Urinary bladder (tissue), 4 donors: ENCODE data around the gene PRG3. TPM values are rescaled to one million over a fixed set of nuclear protein-coding genes. Genes with fewer than 3 reads are reported as not detected.

Experiments
- DNase-seq: peaks from one replicate; pipeline ENCODE4 v3.0.0-alpha.2; 2015; ENCODE audit errors: extremely low spot score
- H3K27ac ChIP-seq: one replicate; pipeline ENCODE4 v1.5.1; 2013; ENCODE audit warnings: low read depth, mild to moderate bottlenecking, moderate library complexity
- H3K36me3 ChIP-seq: one replicate; pipeline ENCODE4 v1.6.1; 2013; ENCODE audit warnings: mild to moderate bottlenecking, moderate library complexity; ENCODE audit not compliant: insufficient read depth
- H3K4me1 ChIP-seq: one replicate; pipeline ENCODE4 v1.6.1; 2013; ENCODE audit warnings: mild to moderate bottlenecking, moderate library complexity; ENCODE audit not compliant: insufficient read depth
- H3K4me3 ChIP-seq: one replicate; pipeline ENCODE4 v1.5.1; 2013; ENCODE audit warnings: low read depth, low read length
- WGBS: extraction: QIAGEN DNeasy Blood & Tissue Kit; methylation state at CpG from one replicate; pipeline ENCODE4 v1.1.7; 2013; 5-methylcytosine and 5-hydroxymethylcytosine counted together
- polyA plus RNA-seq: library from polyadenylated mRNA; stranded (reverse); fragments of 200-250 nt; gene quantifications from one replicate; pipeline ENCODE4 v1.2.3, GENCODE V29; 2013
- total RNA-seq: library from RNA; depleted of rRNA; stranded (reverse); fragments of >200 nt; gene quantifications from one replicate; pipeline ENCODE4 v1.2.3, GENCODE V29; 2014
- donor health status: healthy with polysubstance abuse.
- donor health status: healthy.

The PRG3 gene
- total RNA-seq (not detected), polyA plus RNA-seq (not detected)

DNA sequence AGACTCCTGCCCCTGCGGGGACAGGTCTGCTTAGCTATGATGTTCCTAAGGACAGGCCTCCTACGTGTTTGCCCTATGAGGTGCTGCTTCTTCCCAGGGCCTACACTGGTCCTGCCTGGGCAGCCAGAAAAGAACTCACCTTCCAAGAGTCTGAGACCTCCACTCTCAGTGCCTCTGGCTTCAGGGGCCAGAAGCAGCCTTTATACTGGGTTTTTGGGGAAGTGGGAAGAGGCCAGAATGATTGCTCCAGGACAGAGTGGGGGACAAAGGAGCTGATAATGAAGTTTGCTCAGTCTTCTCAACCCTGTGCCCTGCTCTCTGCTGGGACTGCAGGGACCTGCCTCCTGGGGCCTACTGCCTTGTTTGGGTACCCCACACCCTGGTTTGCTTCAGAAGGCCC is at the start of gene PRG3:
TSS of gene PRG3 (minus strand) at position 176 of the 400 bp plus-strand sequence. CDS start 442 bp downstream, outside the sequence.
- H3K36me3 ChIP-seq: no peaks in the 10 kb centered on the region
- no peak for DNase-seq
- WGBS: 81% methylated on average over 2 of the region's 2 CpGs
- H3K4me3 ChIP-seq: no peak within 1 kb of the TSS
- no peak within 1 kb of the TSS for H3K27ac ChIP-seq
- no peaks in the 10 kb centered on the region for H3K4me1 ChIP-seq

DNA sequence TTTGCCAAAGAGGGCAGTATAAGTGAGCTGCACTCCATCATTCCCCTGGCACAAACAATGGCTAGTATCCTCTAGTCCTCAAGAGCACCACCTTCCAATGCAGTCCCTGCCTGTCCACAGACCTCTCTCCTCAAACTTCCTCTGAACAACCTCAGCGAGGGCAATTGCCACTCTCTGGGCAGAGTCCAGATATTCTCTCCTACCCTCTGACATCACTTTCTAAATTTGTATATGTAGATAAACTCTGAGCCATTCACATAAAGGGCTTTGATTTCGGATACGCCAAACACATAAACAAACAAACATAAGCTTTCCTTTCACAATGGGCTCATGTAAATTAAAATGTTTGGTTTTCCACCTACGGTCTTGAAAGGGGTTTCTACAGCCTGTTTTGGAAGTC is 49.0 kb upstream of the PRG3 start:
- DNase-seq: no peak
- no peak overlapping the region for H3K27ac ChIP-seq
- H3K36me3 ChIP-seq: no peaks in the 10 kb centered on the region
- WGBS: 56% methylated on average over 4 of the region's 4 CpGs
- H3K4me1 ChIP-seq: peaks cover 2% of the 10 kb centered on the region
- no peak overlapping the region for H3K4me3 ChIP-seq

- H3K27ac ChIP-seq: no peak overlapping the region
- WGBS: 92% methylated on average over 5 of the region's 5 CpGs
- no peak for DNase-seq
- peaks cover 2% of the 10 kb centered on the region for H3K4me1 ChIP-seq
- no peaks in the 10 kb centered on the region for H3K36me3 ChIP-seq
- H3K4me3 ChIP-seq: no peak overlapping the region
Measured at GRCh38 chr11:57428643-57429042, 47.7 kb upstream of the PRG3 start.

- 37% methylated on average over 8 of the region's 8 CpGs for WGBS
- Histone ChIP-seq H3K36me3 (no peaks in the 10 kb centered on the region), H3K4me3 (no peak overlapping the region), H3K27ac (peak overlapping the region; percentile 97), H3K4me1 (peaks cover 2% of the 10 kb centered on the region)
- no peak for DNase-seq
Measured at GRCh38 chr11:57427727-57428082, 46.8 kb upstream of the PRG3 start.

DNA sequence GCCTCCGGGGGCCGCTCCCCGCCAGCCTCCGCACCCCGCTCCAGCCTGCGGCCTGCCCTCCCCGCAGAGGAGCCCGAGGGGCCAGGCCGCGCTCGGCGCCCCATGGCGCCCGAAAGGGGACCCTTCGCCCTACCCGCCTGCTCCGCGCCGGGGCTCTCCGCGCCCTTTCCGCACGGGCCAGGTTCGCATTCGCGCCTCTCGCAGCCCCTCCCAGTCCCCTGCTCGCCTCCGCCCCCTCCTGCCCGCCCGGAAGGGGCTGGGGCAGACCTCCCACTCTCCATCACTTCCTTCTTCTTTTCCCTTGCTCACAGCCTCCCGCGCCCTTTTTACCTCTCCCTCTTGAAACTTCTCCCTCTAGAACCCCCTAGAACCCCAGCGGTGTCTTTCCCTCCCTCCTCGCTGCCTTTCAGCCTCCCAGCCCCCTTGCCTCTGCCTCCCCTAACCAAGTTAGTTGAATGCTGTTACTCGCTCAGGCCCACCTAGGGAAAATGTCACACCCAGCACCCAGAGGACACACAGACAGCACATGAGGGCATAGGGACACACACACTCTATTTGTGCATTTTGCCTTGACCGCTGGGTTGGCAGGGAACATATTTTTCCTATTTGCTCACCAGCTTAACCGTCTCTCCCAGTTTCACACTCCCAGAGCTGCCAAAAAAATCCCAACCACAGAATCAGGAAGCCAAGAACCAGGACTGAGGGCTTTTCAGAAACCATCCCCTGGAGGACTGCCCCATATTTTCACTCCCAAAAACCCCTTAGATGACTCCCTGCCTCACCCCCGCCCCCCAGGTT is 46.2 kb upstream of the PRG3 start, which contains the start of gene SLC43A3:
TSS of gene SLC43A3 (minus strand) at position 193 of the 798 bp plus-strand sequence. CDS start 949 bp downstream, outside the sequence.
- no peaks in the 10 kb centered on the region for H3K36me3 ChIP-seq
- no peak for DNase-seq
- peak within 1 kb of the TSS; percentile 97 for H3K27ac ChIP-seq
- H3K4me3 ChIP-seq: peak within 1 kb of the TSS; percentile 45
- peaks cover 2% of the 10 kb centered on the region for H3K4me1 ChIP-seq
- 5% methylated on average over 39 of the region's 39 CpGs for WGBS

- no peak for DNase-seq
- 19% methylated on average over 16 of the region's 16 CpGs for WGBS
- H3K36me3 ChIP-seq: no peaks in the 10 kb centered on the region
- H3K4me3 ChIP-seq: peak overlapping the region; percentile 45
- H3K4me1 ChIP-seq: peaks cover 2% of the 10 kb centered on the region
- peak overlapping the region; percentile 97 for H3K27ac ChIP-seq
Measured at GRCh38 chr11:57426439-57426928, 45.5 kb upstream of the PRG3 start.

DNA sequence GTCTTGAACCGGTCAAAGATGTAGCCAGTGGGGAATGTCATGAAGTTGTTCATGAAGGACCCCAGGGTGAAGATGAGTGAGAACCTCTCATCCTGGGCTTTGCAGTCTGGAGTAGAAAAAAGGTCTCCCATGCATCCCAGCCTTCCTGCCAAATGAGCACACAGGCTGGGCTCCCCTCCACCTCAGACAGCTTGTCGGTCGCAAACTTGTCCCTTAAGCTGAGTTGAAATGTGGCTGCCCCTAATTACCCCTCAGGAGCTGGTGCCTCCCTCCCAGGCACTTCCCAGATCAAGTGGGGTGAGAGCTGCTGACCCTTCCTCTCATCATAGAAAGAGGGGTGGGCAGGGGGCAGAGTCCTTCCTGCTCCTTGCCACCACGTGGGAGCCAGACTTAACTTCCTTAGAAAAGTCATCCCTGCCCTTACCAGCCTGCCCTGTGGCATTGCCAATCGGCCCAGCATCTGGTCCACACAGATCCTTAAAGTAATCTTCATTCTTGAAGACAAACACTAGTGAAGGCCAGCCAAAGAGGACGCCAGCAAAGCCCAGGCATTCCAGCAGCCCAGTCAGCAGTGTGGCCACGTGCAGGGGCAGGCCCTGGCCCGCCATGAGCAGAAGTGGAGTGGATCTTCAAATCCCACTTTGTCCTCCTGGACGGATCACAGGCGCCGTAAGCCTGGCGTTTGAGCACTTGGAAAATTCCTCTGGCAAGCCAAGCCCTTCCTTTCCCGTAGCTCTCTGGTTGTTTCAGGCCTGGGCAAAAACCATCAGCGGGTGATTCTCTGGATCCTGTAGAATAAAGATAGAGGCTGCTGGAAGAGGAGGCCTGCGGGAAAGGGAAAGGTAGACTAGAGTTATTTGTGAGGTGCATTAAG is 44.9 kb upstream of the PRG3 start:
- Histone ChIP-seq H3K36me3 (no peaks in the 10 kb centered on the region), H3K4me3 (peak overlapping the region; percentile 45), H3K27ac (peak overlapping the region; percentile 97), H3K4me1 (peaks cover 2% of the 10 kb centered on the region)
- DNase-seq: no peak
- 33% methylated on average over 15 of the region's 15 CpGs for WGBS

DNA sequence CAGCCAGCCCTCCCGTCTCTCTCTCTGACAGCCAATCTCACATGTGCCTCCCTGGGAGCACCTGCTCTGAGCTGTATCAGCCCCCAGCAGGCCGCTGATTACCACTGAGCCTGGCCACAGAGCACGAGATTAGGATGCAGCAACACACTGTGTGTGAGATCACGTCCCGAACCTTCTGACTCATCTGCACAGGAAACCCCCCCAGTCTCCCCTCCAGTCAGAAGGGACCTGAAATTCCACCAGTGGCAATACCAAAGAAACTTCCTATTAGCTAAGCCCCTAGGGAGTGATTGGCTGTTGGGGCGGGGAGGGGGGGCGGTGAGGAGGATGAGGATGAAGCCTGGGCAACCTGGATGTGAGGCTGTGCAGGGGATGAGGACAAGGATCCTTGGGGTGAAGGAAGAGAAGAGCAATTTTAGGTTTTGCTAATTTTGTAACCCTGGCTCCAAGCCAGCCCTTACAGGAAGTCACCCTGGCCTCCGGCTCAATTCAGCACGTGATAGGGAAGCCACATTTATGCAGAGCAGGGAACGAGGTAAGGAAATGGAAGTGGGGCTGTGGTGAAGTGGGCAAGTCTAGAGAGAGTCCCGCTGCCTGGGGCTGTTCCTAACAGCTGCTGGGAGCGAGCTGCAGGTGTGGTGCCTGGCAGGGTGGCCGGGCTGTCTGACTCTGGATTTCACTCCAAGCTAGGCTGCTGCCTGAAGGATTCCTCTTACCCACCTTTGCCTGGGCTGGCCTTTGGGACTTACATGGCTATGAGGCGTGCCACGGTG is 44.0 kb upstream of the PRG3 start:
- no peak for DNase-seq
- Histone ChIP-seq H3K4me1 (peaks cover 2% of the 10 kb centered on the region), H3K36me3 (no peaks in the 10 kb centered on the region), H3K27ac (no peak overlapping the region), H3K4me3 (no peak overlapping the region)
- WGBS: 55% methylated on average over 15 of the region's 15 CpGs

GRCh38 chr11:57424137-57424791 is 43.3 kb upstream of the PRG3 start:
- H3K27ac ChIP-seq: no peak overlapping the region
- H3K36me3 ChIP-seq: no peaks in the 10 kb centered on the region
- 85% methylated on average over 9 of the region's 9 CpGs for WGBS
- no peak overlapping the region for H3K4me3 ChIP-seq
- H3K4me1 ChIP-seq: peaks cover 2% of the 10 kb centered on the region
- DNase-seq: no peak

- DNase-seq: no peak
- Histone ChIP-seq H3K27ac (no peak overlapping the region), H3K4me3 (no peak overlapping the region), H3K36me3 (no peaks in the 10 kb centered on the region), H3K4me1 (peaks cover 2% of the 10 kb centered on the region)
- WGBS: 84% methylated on average over 4 of the region's 4 CpGs
Measured at GRCh38 chr11:57422669-57423068, 41.7 kb upstream of the PRG3 start.

GRCh38 chr11:57421805-57422204 is 40.9 kb upstream of the PRG3 start:
- DNase-seq: no peak
- no peaks in the 10 kb centered on the region for H3K36me3 ChIP-seq
- no peak overlapping the region for H3K4me3 ChIP-seq
- no peak overlapping the region for H3K27ac ChIP-seq
- peaks cover 2% of the 10 kb centered on the region for H3K4me1 ChIP-seq

DNA sequence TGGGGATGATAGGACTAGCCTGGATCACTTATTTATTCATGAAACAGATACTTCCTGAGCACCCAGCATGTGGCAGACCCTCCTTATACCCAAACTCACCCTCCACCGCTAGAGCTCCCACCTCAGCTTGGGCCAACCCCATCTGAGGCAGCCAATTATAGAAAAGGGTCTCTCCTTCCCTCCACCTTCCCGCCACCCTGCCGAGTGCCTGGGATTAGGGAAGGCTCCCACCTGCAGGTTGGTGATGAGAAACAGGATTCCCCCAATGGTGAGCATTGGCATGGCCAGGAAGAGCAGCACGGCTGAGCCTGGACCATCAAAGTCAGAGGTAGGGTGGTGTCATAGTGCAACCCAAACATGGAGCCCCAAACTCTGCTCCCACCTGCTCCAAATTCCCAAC is 40.1 kb upstream of the PRG3 start:
- H3K4me3 ChIP-seq: no peak overlapping the region
- no peak overlapping the region for H3K27ac ChIP-seq
- WGBS: 92% methylated on average over 4 of the region's 4 CpGs
- H3K4me1 ChIP-seq: no peaks in the 10 kb centered on the region
- DNase-seq: no peak
- peaks cover 2% of the 10 kb centered on the region for H3K36me3 ChIP-seq

DNA sequence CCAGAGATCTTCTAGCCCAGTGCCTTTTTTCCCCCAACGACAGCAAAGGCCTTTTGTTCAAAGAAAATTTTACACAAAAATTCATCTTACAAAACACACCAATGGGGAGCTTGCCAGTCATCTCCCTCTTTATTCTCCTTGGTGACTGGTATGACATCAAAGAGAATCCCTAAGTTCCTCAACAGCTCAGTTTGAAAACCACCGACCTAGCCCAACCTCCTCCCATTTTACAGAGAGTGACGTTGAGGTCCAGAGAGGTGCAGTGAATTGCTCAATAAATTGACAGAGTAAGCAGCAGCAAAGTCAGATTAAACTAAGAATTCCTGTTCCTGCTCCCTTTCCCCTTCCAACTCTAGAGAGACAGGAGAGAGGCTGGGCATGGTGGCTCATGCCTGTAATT is 38.2 kb upstream of the PRG3 start:
- Histone ChIP-seq H3K4me1 (no peaks in the 10 kb centered on the region), H3K4me3 (no peak overlapping the region), H3K27ac (no peak overlapping the region), H3K36me3 (peaks cover 2% of the 10 kb centered on the region)
- 88% methylated on average over 3 of the region's 3 CpGs for WGBS
- DNase-seq: no peak
